GM12874 (cell line): ENCODE results near the gene DHRS7B.

Experiments used
- CTCF ChIP-seq: IDR thresholded peaks from 2 replicates; pipeline ENCODE4 v1.5.1; 2011; ENCODE audit warnings: low read depth, mild to moderate bottlenecking, control low read depth, low read length, moderate library complexity; ENCODE audit not compliant: insufficient read depth

DHRS7B gene

GRCh38 chr17:21126645-21127508 is at the start of gene DHRS7B:
Gene DHRS7B (plus strand): TSS chr17:21126964. CDS start chr17:21126972, 8 bp downstream.
- TF ChIP-seq CTCF: no peak

- TF ChIP-seq CTCF: no peak
These were observed 49.5 kb upstream of the DHRS7B start for GRCh38 chr17:21077281-21077680.

GRCh38 chr17:21078016-21078780 is 48.6 kb upstream of the DHRS7B start:
- TF ChIP-seq CTCF: no peak

- TF ChIP-seq CTCF: no peak
These were observed 47.6 kb upstream of the DHRS7B start for GRCh38 chr17:21079196-21079595.

GRCh38 chr17:21082001-21082436 is 44.7 kb upstream of the DHRS7B start:
- no peak for TF ChIP-seq CTCF

- no peak for TF ChIP-seq CTCF
These were observed 41.1 kb upstream of the DHRS7B start for GRCh38 chr17:21085707-21086106.

GRCh38 chr17:21089145-21089544 is 37.6 kb upstream of the DHRS7B start:
- TF ChIP-seq CTCF: no peak
